HCT116 (cell line): ENCODE data around the gene SLC24A3. TPM values are rescaled to one million over a fixed set of nuclear protein-coding genes. Genes with fewer than 3 reads are reported as not detected.

Source experiments
- ATAC-seq: fragments of 200-7000 bp; cut with Tn5 transposase; 2 replicates; pipeline ENCODE4 v1.9.1; 2020; ENCODE audit warnings: mild to moderate bottlenecking, moderate library complexity
- BruUV-seq: library from RNA; stranded (reverse); fragments of 400-500 nt; replicated peaks from 2 replicates; lab custom pipeline; 2021; lab: Mats Ljungman, UMichigan
- CTCF ChIA-PET: fragments of 300-600 bp; sonication (Branson Sonifier 250); formaldehyde crosslinking; loops from one replicate; lab custom pipeline; 2021; ENCODE audit warnings: antibody characterized with exemption; lab: Charles Lee
- POLR2A ChIA-PET: fragments of 300-600, 350-600 bp; sonication (Branson Sonifier 250); formaldehyde crosslinking; loops from one replicate; lab custom pipeline; 2021; ENCODE audit warnings: antibody characterized with exemption; lab: Charles Lee
- RAD21 ChIA-PET, 2 experiments: fragments of 300-600 bp; sonication (Branson Sonifier 250); formaldehyde crosslinking; loops; one replicate each; lab custom pipeline; 2023; ENCODE audit warnings: low total read pairs in 2 of 2; ENCODE audit not compliant: uncharacterized antibody in 2 of 2, unreplicated experiment in 2 of 2, low non-redundant PET in 1 of 2; lab: Charles Lee
- DNase-seq: peaks from one replicate; pipeline ENCODE4 v3.0.0-alpha.2; 2010; ENCODE audit warnings: low read depth, low spot score
- H2AFZ ChIP-seq: fragments of 200-600 bp; shearing (Covaris generic), sonication (generic); 2 replicates; pipeline ENCODE4 v1.6.1; 2017; ENCODE audit warnings: low read depth, mixed run types, mixed read lengths, antibody characterized with exemption, low read length; ENCODE audit not compliant: poor library complexity, severe bottlenecking
- H3K27ac ChIP-seq: 2 replicates; pipeline ENCODE4 v1.5.1; 2012; ENCODE audit warnings: low read depth, low read length
- H3K27me3 ChIP-seq: fragments of 200-600 bp; sonication (generic); 2 replicates; pipeline ENCODE4 v1.6.1; 2016; ENCODE audit warnings: mixed run types, low read length, mixed read lengths; ENCODE audit not compliant: insufficient read depth
- H3K36me3 ChIP-seq, 2 experiments: fragments of 200-500 bp in 1 of 2; fragments of 200-600 bp in 1 of 2; sonication (Bioruptor generic) in 1 of 2; sonication (generic) in 1 of 2; 2 replicates each; pipeline versions ENCODE4 v1.5.1 to v1.6.1; 2014 to 2016; ENCODE audit warnings: low read length in 2 of 2, inconsistent platforms in 1 of 2, mixed read lengths in 1 of 2, mixed run types in 1 of 2; ENCODE audit not compliant: insufficient read depth in 2 of 2, control insufficient read depth in 1 of 2
- H3K4me1 ChIP-seq, 2 experiments: fragments of 200-600 bp in 1 of 2; sonication (generic) in 1 of 2; 2 replicates each; pipeline versions ENCODE4 v1.5.1 to v1.6.1; 2012 to 2017; ENCODE audit warnings: low read length in 2 of 2, inconsistent platforms in 1 of 2, mild to moderate bottlenecking in 1 of 2, mixed read lengths in 1 of 2, mixed run types in 1 of 2, moderate library complexity in 1 of 2; ENCODE audit not compliant: insufficient read depth in 2 of 2, control insufficient read depth in 1 of 2
- H3K4me2 ChIP-seq: fragments of 200-600 bp; sonication (generic); 2 replicates; pipeline ENCODE4 v1.6.1; 2017; ENCODE audit warnings: mixed run types, low read length, mixed read lengths
- H3K4me3 ChIP-seq, 2 experiments: fragments of 200-600 bp in 1 of 2; sonication (generic) in 1 of 2; replicated peaks in 1 of 2; 2 replicates each; pipeline ENCODE4 v1.5.1; 2011 to 2016; ENCODE audit warnings: low read length in 2 of 2, control low read depth in 1 of 2, low read depth in 1 of 2, mild to moderate bottlenecking in 1 of 2, mixed read lengths in 1 of 2, mixed run types in 1 of 2
- H3K79me2 ChIP-seq: fragments of 200-600 bp; sonication (generic); 2 replicates; pipeline ENCODE4 v1.6.1; 2017; ENCODE audit warnings: mild to moderate bottlenecking, mixed run types, low read length, moderate library complexity, mixed read lengths; ENCODE audit not compliant: insufficient read depth
- H3K9ac ChIP-seq: fragments of 200-600 bp; sonication (generic); 2 replicates; pipeline ENCODE4 v1.6.1; 2016; ENCODE audit warnings: low read length, mixed read lengths
- H3K9me2 ChIP-seq: fragments of 200-600 bp; sonication (generic), shearing (Covaris generic); 2 replicates; pipeline ENCODE4 v1.6.1; 2017; ENCODE audit warnings: mixed run types, mild to moderate bottlenecking, moderate library complexity; ENCODE audit not compliant: insufficient read depth
- H3K9me3 ChIP-seq, 2 experiments: fragments of 200-500 bp in 1 of 2; fragments of 200-600 bp in 1 of 2; sonication (Bioruptor generic) in 1 of 2; sonication (generic) in 1 of 2; 2 replicates each; pipeline ENCODE4 v1.6.1; 2014 to 2017; ENCODE audit warnings: low read length in 2 of 2, mixed read lengths in 2 of 2, inconsistent platforms in 1 of 2, low read depth in 1 of 2, mild to moderate bottlenecking in 1 of 2, mixed run types in 1 of 2, moderate library complexity in 1 of 2; ENCODE audit not compliant: control insufficient read depth in 1 of 2, insufficient read depth in 1 of 2
- H4K20me1 ChIP-seq: fragments of 200-600 bp; sonication (generic), shearing (Covaris generic); 2 replicates; pipeline ENCODE4 v1.6.1; 2017; ENCODE audit warnings: mixed run types, mild to moderate bottlenecking, moderate library complexity; ENCODE audit not compliant: insufficient read depth
- CBX3 ChIP-seq: IDR thresholded peaks from 2 replicates; pipeline ENCODE4 v1.6.1; 2012; ENCODE audit warnings: low read depth
- CTCF ChIP-seq, 3 experiments: fragments of 200-600 bp in 1 of 3; sonication (generic) in 1 of 3; IDR thresholded peaks in 2 of 3; conservative IDR thresholded peaks in 1 of 3; 2 replicates each; pipeline ENCODE4 v1.5.1; 2012 to 2017; ENCODE audit warnings: low read depth in 2 of 3, low read length in 2 of 3, antibody characterized with exemption in 1 of 3, borderline replicate concordance in 1 of 3, control low read depth in 1 of 3, mild to moderate bottlenecking in 1 of 3, mixed read lengths in 1 of 3, mixed run types in 1 of 3, moderate library complexity in 1 of 3; ENCODE audit not compliant: insufficient read depth in 1 of 3
- EGR1 ChIP-seq: IDR thresholded peaks from 2 replicates; pipeline ENCODE4 v1.6.1; 2012; ENCODE audit warnings: low read depth
- ELF1 ChIP-seq: IDR thresholded peaks from 2 replicates; pipeline ENCODE4 v1.6.1; 2012; ENCODE audit warnings: low read depth, borderline replicate concordance
- EZH2phosphoT487 ChIP-seq: fragments of 200-600 bp; IDR thresholded peaks from 2 replicates; pipeline ENCODE4 v1.6.1; 2018; ENCODE audit warnings: antibody characterized with exemption, borderline replicate concordance
- FOSL1 ChIP-seq: IDR thresholded peaks from 2 replicates; pipeline ENCODE4 v1.6.1; 2012; ENCODE audit warnings: low read depth
- JUND ChIP-seq: IDR thresholded peaks from 2 replicates; pipeline ENCODE4 v1.6.1; 2012
- POLR2AphosphoS5 ChIP-seq: IDR thresholded peaks from 2 replicates; pipeline ENCODE4 v1.6.1; 2011; ENCODE audit warnings: mild to moderate bottlenecking, low read depth, low read length, moderate library complexity
- RAD21 ChIP-seq: IDR thresholded peaks from 2 replicates; pipeline ENCODE4 v1.6.1; 2012; ENCODE audit warnings: low read depth, mild to moderate bottlenecking
- REST ChIP-seq: IDR thresholded peaks from 2 replicates; pipeline ENCODE4 v1.6.1; 2012; ENCODE audit warnings: low read depth
- SIN3A ChIP-seq: IDR thresholded peaks from 2 replicates; pipeline ENCODE4 v1.6.1; 2012; ENCODE audit warnings: low read depth
- SP1 ChIP-seq: IDR thresholded peaks from 2 replicates; pipeline ENCODE4 v1.6.1; 2012; ENCODE audit warnings: low read depth
- SRF ChIP-seq: IDR thresholded peaks from 2 replicates; pipeline ENCODE4 v1.6.1; 2012; ENCODE audit warnings: low read depth
- TCF7L2 ChIP-seq: IDR thresholded peaks from 2 replicates; pipeline ENCODE4 v1.7.0; 2011; ENCODE audit warnings: borderline replicate concordance, inconsistent platforms; ENCODE audit not compliant: insufficient read depth, insufficient read length; ENCODE audit errors: extremely low read depth
- YY1 ChIP-seq: IDR thresholded peaks from 2 replicates; pipeline ENCODE4 v1.6.1; 2011; ENCODE audit warnings: low read length, low read depth, moderate library complexity, mild to moderate bottlenecking; ENCODE audit not compliant: insufficient replicate concordance; ENCODE audit errors: extremely low read depth
- ZFX ChIP-seq: fragments of 450-650 bp; IDR thresholded peaks from 2 replicates; pipeline ENCODE4 v1.6.1; 2017
- intact Hi-C: fragments of 100-400 bp; cut with micrococcal nuclease; formaldehyde crosslinking; loops from 2 replicates; pipeline ENCODE4 v1.10.0; 2022
- total RNA-seq: library from RNA; stranded (reverse); gene quantifications from one replicate; pipeline ENCODE4 v1.2.1, GENCODE V29; 2021; ENCODE audit not compliant: unreplicated experiment
- TF ChIP-seq, protein P1 (sequence below): IDR thresholded peaks from 2 replicates; pipeline ENCODE4 v1.6.1; 2012
- TF ChIP-seq, protein P2 (sequence below): IDR thresholded peaks from 2 replicates; pipeline ENCODE4 v1.6.1; 2012

The SLC24A3 gene
- total RNA-seq, 1 experiment from 2014 or later, result not detected

DNA sequence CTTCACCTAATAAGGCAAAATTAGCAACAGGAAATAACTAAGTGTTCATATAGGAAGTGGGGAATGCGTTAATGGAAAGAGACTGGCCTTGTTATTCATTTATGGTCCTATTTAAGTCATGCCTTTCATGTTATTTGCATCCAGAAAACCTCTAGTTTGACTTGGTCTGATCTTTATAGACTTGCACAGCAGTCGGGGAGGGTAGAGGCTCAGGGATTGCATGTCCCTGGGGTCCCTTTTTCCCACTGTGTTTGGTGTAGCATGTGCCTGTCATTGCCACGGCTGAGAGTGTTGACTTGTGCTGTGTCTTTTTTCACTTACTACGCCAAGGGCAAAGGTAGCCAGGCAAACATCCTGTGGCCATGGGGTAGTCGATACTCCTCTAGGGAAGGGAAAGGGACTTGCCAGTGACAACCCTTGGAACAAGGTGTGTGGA is 440.2 kb downstream of the SLC24A3 start:
- Histone ChIP-seq H3K9ac (no peak overlapping the region), H3K9me3 (no peaks in the 10 kb centered on the region), H3K4me1 (no peaks in the 10 kb centered on the region), H3K79me2 (no peaks in the 10 kb centered on the region), H3K4me2 (no peak overlapping the region), H3K27me3 (no peaks in the 10 kb centered on the region), H2AFZ (no peak overlapping the region), H4K20me1 (no peaks in the 10 kb centered on the region), H3K27ac (no peak overlapping the region), H3K36me3 (no peaks in the 10 kb centered on the region), H3K9me2 (no peaks in the 10 kb centered on the region), H3K4me3 (no peak overlapping the region)
- DNase-seq (no peak), ATAC-seq (no peak)
- intact Hi-C loops, result no loop called here
- BruUV-seq, result no TSS peak
- RAD21 ChIA-PET, result no interaction called here
- TF ChIP-seq SIN3A, result no peak
- TF ChIP-seq RAD21, result no peak
- TF ChIP-seq ELF1, result no peak
- TF ChIP-seq CBX3, result no peak
- TF ChIP-seq SP1, result no peak
- TF ChIP-seq, protein P1, sequence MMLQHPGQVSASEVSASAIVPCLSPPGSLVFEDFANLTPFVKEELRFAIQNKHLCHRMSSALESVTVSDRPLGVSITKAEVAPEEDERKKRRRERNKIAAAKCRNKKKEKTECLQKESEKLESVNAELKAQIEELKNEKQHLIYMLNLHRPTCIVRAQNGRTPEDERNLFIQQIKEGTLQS, result no peak
- no peak for TF ChIP-seq JUND
- TF ChIP-seq TCF7L2, result no peak
- TF ChIP-seq SRF, result no peak
- no peak for TF ChIP-seq FOSL1
- TF ChIP-seq POLR2AphosphoS5, result no peak
- TF ChIP-seq EGR1, result no peak
- TF ChIP-seq REST, result no peak
- TF ChIP-seq ZFX, result no peak
- no peak for TF ChIP-seq YY1
- TF ChIP-seq EZH2phosphoT487, result no peak
- TF ChIP-seq CTCF (IDR thresholded peaks at IDR 0.05 in 2 of 3, conservative IDR thresholded peaks at IDR 0.05 in 1 of 3; ENCODE audit: borderline replicate concordance in 1 of 3, insufficient read depth in 1 of 3, low read depth in 2 of 3, low read length in 2 of 3), result no peak
- TF ChIP-seq, protein P2, sequence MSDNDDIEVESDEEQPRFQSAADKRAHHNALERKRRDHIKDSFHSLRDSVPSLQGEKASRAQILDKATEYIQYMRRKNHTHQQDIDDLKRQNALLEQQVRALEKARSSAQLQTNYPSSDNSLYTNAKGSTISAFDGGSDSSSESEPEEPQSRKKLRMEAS, result no peak
- CTCF ChIA-PET, result no interaction called here
- POLR2A ChIA-PET, result no interaction called here
